Gastrocnemius medialis (tissue), 4 donors: ENCODE results near the gene SLAIN2.

Source experiments
- POLR2A ChIP-seq, 2 donors: fragments of 450-650 bp; IDR thresholded peaks; one replicate each; pipeline ENCODE4 v1.6.1; 2017; ENCODE audit warnings: antibody characterized with exemption in 2 of 2, mild to moderate bottlenecking in 2 of 2, moderate library complexity in 2 of 2
- TF ChIP-seq, protein P1 (sequence below), 5 experiments: fragments of 450-650 bp in 3 of 5; fragments of 200-600 bp in 2 of 5; sonication (generic) in 2 of 5; IDR thresholded peaks in 4 of 5; conservative IDR thresholded peaks in 1 of 5; 1 replicate in 4 of 5; 2 replicates in 1 of 5; pipeline ENCODE4 v1.5.1; 2016 to 2019; ENCODE audit warnings: antibody characterized with exemption in 5 of 5, mild to moderate bottlenecking in 3 of 5, moderate library complexity in 3 of 5

DNA sequence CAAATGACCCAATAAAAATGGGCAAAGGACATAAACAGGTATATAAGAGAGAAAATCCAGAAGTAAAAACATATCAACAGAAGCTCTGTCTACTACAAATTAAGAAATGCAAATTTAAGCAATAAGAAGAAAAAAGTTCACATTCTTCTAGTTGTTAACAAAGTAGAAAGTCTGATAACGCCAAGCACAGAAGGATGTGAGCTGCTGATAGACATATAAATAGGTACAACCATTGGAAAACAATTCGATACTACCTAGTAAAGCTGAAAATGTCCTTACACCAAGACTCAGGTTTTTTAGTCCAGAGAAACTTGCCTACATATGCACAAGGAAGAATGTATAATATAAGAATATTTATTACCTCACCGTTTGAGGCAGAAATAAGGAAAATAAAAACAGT lies 35.8 kb upstream of the SLAIN2 start:
- TF ChIP-seq, protein P1, sequence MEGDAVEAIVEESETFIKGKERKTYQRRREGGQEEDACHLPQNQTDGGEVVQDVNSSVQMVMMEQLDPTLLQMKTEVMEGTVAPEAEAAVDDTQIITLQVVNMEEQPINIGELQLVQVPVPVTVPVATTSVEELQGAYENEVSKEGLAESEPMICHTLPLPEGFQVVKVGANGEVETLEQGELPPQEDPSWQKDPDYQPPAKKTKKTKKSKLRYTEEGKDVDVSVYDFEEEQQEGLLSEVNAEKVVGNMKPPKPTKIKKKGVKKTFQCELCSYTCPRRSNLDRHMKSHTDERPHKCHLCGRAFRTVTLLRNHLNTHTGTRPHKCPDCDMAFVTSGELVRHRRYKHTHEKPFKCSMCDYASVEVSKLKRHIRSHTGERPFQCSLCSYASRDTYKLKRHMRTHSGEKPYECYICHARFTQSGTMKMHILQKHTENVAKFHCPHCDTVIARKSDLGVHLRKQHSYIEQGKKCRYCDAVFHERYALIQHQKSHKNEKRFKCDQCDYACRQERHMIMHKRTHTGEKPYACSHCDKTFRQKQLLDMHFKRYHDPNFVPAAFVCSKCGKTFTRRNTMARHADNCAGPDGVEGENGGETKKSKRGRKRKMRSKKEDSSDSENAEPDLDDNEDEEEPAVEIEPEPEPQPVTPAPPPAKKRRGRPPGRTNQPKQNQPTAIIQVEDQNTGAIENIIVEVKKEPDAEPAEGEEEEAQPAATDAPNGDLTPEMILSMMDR (IDR thresholded peaks at IDR 0.05 in 4 of 5, conservative IDR thresholded peaks at IDR 0.05 in 1 of 5): no peak
- TF ChIP-seq POLR2A (IDR thresholded peaks at IDR 0.05): no peak
